Stomach (tissue), 9 donors: ENCODE results near the gene ARPIN. TPM values are rescaled to one million over a fixed set of nuclear protein-coding genes. Genes with fewer than 3 reads are reported as not detected.

Experiments
- DNase-seq, 2 donors: peaks; one replicate each; pipeline versions ENCODE4 v3.0.0 to v3.0.0-alpha.2; 2013 to 2019
- H3K27ac ChIP-seq, 5 donors: fragments of 200-600 bp in 4 of 5; sonication (generic) in 4 of 5; one replicate each; pipeline ENCODE4 v1.5.1; 2013 to 2019; ENCODE audit warnings: mild to moderate bottlenecking in 1 of 5, moderate library complexity in 1 of 5
- H3K27me3 ChIP-seq, 3 donors: fragments of 200-600 bp; sonication (generic); one replicate each; pipeline ENCODE4 v1.5.1; 2017 to 2019; ENCODE audit warnings: mixed run types in 1 of 3
- H3K36me3 ChIP-seq, 4 donors: fragments of 200-600 bp; sonication (generic); 1 replicate in 3 of 4; 2 replicates in 1 of 4; pipeline ENCODE4 v1.5.1; 2016 to 2019
- H3K4me1 ChIP-seq, 4 donors: fragments of 200-600 bp; sonication (generic); one replicate each; pipeline ENCODE4 v1.5.1; 2016 to 2019
- H3K4me3 ChIP-seq, 4 donors: fragments of 200-600 bp; sonication (generic) in 3 of 4; one replicate each; pipeline ENCODE4 v1.5.1; 2016 to 2019; ENCODE audit warnings: mild to moderate bottlenecking in 1 of 4
- H3K9me3 ChIP-seq, 4 donors: fragments of 200-600 bp; sonication (generic); one replicate each; pipeline ENCODE4 v1.5.1; 2016 to 2019
- CTCF ChIP-seq, 7 experiments: fragments of 450-650 bp in 4 of 7; fragments of 200-600 bp in 3 of 7; sonication (generic) in 3 of 7; IDR thresholded peaks; one replicate each; pipeline ENCODE4 v1.5.1; 2016 to 2019; ENCODE audit warnings: antibody characterized with exemption in 7 of 7, control low read depth in 2 of 7, mild to moderate bottlenecking in 1 of 7
- EP300 ChIP-seq: sonication (generic); formaldehyde crosslinking; IDR thresholded peaks from one replicate; pipeline ENCODE4 v1.6.1; 2017; ENCODE audit warnings: antibody characterized with exemption
- POLR2A ChIP-seq, 4 donors: fragments of 450-650 bp; IDR thresholded peaks; one replicate each; pipeline ENCODE4 v1.6.1; 2016; ENCODE audit warnings: antibody characterized with exemption in 4 of 4, control low read depth in 2 of 4, mild to moderate bottlenecking in 1 of 4, moderate library complexity in 1 of 4
- POLR2AphosphoS5 ChIP-seq, 3 donors: sonication (generic); formaldehyde crosslinking; IDR thresholded peaks; one replicate each; pipeline ENCODE4 v1.6.1; 2016; ENCODE audit warnings: antibody characterized with exemption in 3 of 3
- WGBS, 5 donors: extraction: QIAGEN DNeasy Blood & Tissue Kit in 3 of 5; methylation state at CpG; one replicate each; pipeline versions ENCODE4 v1.1.5 to v1.1.7; 2013 to 2018; 5-methylcytosine and 5-hydroxymethylcytosine counted together
- intact Hi-C: fragments of 100-400 bp; cut with DNase I; formaldehyde crosslinking; loops from one replicate; pipeline ENCODE4 v1.15.1; 2023; ENCODE audit warnings: low total_unique reads
- polyA plus RNA-seq, 3 donors: library from polyadenylated mRNA; stranded (reverse); fragments of 200-250 nt; gene quantifications; one replicate each; pipeline ENCODE4 v1.2.3, GENCODE V29; 2013
- total RNA-seq, 5 donors: library from RNA; depleted of rRNA; stranded (reverse); fragments of >200 nt; gene quantifications; one replicate each; pipeline versions ENCODE4 v1.1.0 to v1.2.3, GENCODE V29; 2014 to 2016
- donor health status: healthy with polysubstance abuse.
- donor health status: Bipolar disorder and iron deficiency.
- donor health status: healthy.

The ARPIN gene
- total and polyA plus RNA-seq, 8 donors, result 1.2 to 24.8 (median 12.7) TPM

- no peak for DNase-seq
- intact Hi-C loops, result loop anchor here (10.0 kb wide), 1 partner anchor 168 kb away; no protein-coding TSS in a partner anchor
- peaks cover 9 to 22% (median 16%) of the 10 kb centered on the region in 4 donors for H3K4me1 ChIP-seq
- H3K9me3 ChIP-seq, result no peaks in the 10 kb centered on the region
- peaks cover 15 to 81% (median 67%) of the 10 kb centered on the region in 4 donors for H3K36me3 ChIP-seq
- 92 to 95% (median 94%) methylated on average over 7 of the region's 7 CpGs for WGBS, 5 donors
- TF ChIP-seq CTCF (IDR thresholded peaks at IDR 0.05) (no peak), EP300 (no peak), POLR2A (IDR thresholded peaks at IDR 0.05) (no peak), POLR2AphosphoS5 (IDR thresholded peaks at IDR 0.05) (no peak)
- H3K27me3 ChIP-seq, result no peaks in the 10 kb centered on the region
- no peak overlapping the region for H3K4me3 ChIP-seq
- H3K27ac ChIP-seq, result no peak overlapping the region
These were observed 5.5 kb downstream of the ARPIN start for GRCh38 chr15:89907289-89907688.

- DNase-seq, result no peak
- no peak overlapping the region for H3K27ac ChIP-seq
- peaks cover 0 to 9% (median 3%) of the 10 kb centered on the region in 4 donors for H3K4me1 ChIP-seq
- no peaks in the 10 kb centered on the region for H3K9me3 ChIP-seq
- 89 to 96% (median 94%) methylated on average over 5 of the region's 5 CpGs for WGBS, 5 donors
- intact Hi-C loops, result loop anchor here (10.0 kb wide), 1 partner anchor 169 kb away; no protein-coding TSS in a partner anchor
- H3K4me3 ChIP-seq, result no peak overlapping the region
- no peaks in the 10 kb centered on the region for H3K27me3 ChIP-seq
- TF ChIP-seq EP300, result no peak
- TF ChIP-seq POLR2AphosphoS5 (IDR thresholded peaks at IDR 0.05), result no peak
- TF ChIP-seq POLR2A (IDR thresholded peaks at IDR 0.05), result no peak
- TF ChIP-seq CTCF (IDR thresholded peaks at IDR 0.05), result no peak
- peaks cover 15 to 95% (median 81%) of the 10 kb centered on the region in 4 donors for H3K36me3 ChIP-seq
These were observed 6.8 kb downstream of the ARPIN start for GRCh38 chr15:89905846-89906378.

GRCh38 chr15:89904519-89904918 lies 8.2 kb downstream of the ARPIN start:
- intact Hi-C loops, result loop anchor here (5.0 to 10.0 kb wide), 2 partner anchors 88 to 170 kb away; no protein-coding TSS in a partner anchor
- TF ChIP-seq EP300, result no peak
- no peak for TF ChIP-seq POLR2A (IDR thresholded peaks at IDR 0.05)
- no peak for TF ChIP-seq POLR2AphosphoS5 (IDR thresholded peaks at IDR 0.05)
- no peak for TF ChIP-seq CTCF (IDR thresholded peaks at IDR 0.05)
- Histone ChIP-seq H3K4me3 (no peak overlapping the region), H3K9me3 (no peaks in the 10 kb centered on the region), H3K36me3 (peaks cover 15 to 98% (median 87%) of the 10 kb centered on the region in 4 donors), H3K27ac (no peak overlapping the region), H3K27me3 (no peaks in the 10 kb centered on the region), H3K4me1 (no peaks in the 10 kb centered on the region)
- DNase-seq, result no peak
- 67 to 85% (median 81%) methylated on average over 4 to 5 of the region's 5 CpGs for WGBS, 5 donors

- Histone ChIP-seq H3K4me1 (peaks cover 0 to under 1% (median 0%) of the 10 kb centered on the region in 4 donors), H3K27me3 (no peaks in the 10 kb centered on the region), H3K4me3 (no peak overlapping the region), H3K9me3 (no peaks in the 10 kb centered on the region), H3K27ac (no peak overlapping the region), H3K36me3 (peaks cover 15 to 91% (median 81%) of the 10 kb centered on the region in 4 donors)
- no peak for TF ChIP-seq EP300
- no peak for TF ChIP-seq POLR2A (IDR thresholded peaks at IDR 0.05)
- no peak for TF ChIP-seq CTCF (IDR thresholded peaks at IDR 0.05)
- TF ChIP-seq POLR2AphosphoS5 (IDR thresholded peaks at IDR 0.05), result no peak
- no peak for DNase-seq
- WGBS, 5 donors, result 91 to 96% (median 94%) methylated on average over 7 to 11 of the region's 11 CpGs
- intact Hi-C loops, result loop anchor here (5.0 to 10.0 kb wide), 2 partner anchors 89 to 171 kb away; no protein-coding TSS in a partner anchor
These were observed 9.0 kb downstream of the ARPIN start for GRCh38 chr15:89903858-89904130.
